GM19025 (cell line): ENCODE data around the gene ARL4A.

Experiments
- ATAC-seq: cut with Tn5 transposase; IDR thresholded peaks from one replicate; pipeline ENCODE4 v1.9.1; 2021; ENCODE audit warnings: mild to moderate bottlenecking, low read depth, moderate library complexity; ENCODE audit not compliant: unreplicated experiment

ARL4A gene

GRCh38 chr7:12695965-12696364 is 8.5 kb downstream of the ARL4A start:
- ATAC-seq = no peak

GRCh38 chr7:12699299-12699698 is 11.9 kb downstream of the ARL4A start:
- ATAC-seq = no peak

GRCh38 chr7:12701433-12701832 is 14.0 kb downstream of the ARL4A start:
- no peak for ATAC-seq

GRCh38 chr7:12703881-12704280 is 16.4 kb downstream of the ARL4A start:
- ATAC-seq = no peak

- no peak for ATAC-seq
These were observed 18.4 kb downstream of the ARL4A start for GRCh38 chr7:12705878-12706277.

GRCh38 chr7:12706900-12707536 is 19.6 kb downstream of the ARL4A start:
- no peak for ATAC-seq

- no peak for ATAC-seq
These were observed 20.9 kb downstream of the ARL4A start for GRCh38 chr7:12708314-12708713.

GRCh38 chr7:12709726-12710502 is 22.5 kb downstream of the ARL4A start:
- no peak for ATAC-seq

GRCh38 chr7:12711124-12711523 is 23.7 kb downstream of the ARL4A start:
- no peak for ATAC-seq

- ATAC-seq = no peak
These were observed 24.8 kb downstream of the ARL4A start for GRCh38 chr7:12712236-12712635.

GRCh38 chr7:12713625-12714378 is 26.4 kb downstream of the ARL4A start:
- ATAC-seq = no peak

- no peak for ATAC-seq
These were observed 26.9 kb downstream of the ARL4A start for GRCh38 chr7:12714379-12714737.

GRCh38 chr7:12715372-12716133 is 28.1 kb downstream of the ARL4A start:
- no peak for ATAC-seq

- ATAC-seq = no peak
These were observed 28.8 kb downstream of the ARL4A start for GRCh38 chr7:12716134-12716681.

- ATAC-seq = no peak
These were observed 29.3 kb downstream of the ARL4A start for GRCh38 chr7:12716722-12717121.

- ATAC-seq = no peak
These were observed 31.9 kb downstream of the ARL4A start for GRCh38 chr7:12719141-12719919.

GRCh38 chr7:12719981-12720865 is 32.8 kb downstream of the ARL4A start:
- ATAC-seq = no peak

GRCh38 chr7:12721286-12721830 is 33.9 kb downstream of the ARL4A start:
- no peak for ATAC-seq
